Suprapubic skin (tissue), 4 donors: ENCODE measurements around the gene PUS3. TPM values are rescaled to one million over a fixed set of nuclear protein-coding genes. Genes with fewer than 3 reads are reported as not detected.

Source experiments
- DNase-seq, 2 donors: peaks; one replicate each; pipeline ENCODE4 v3.0.0-alpha.2; 2019; ENCODE audit warnings: low spot score in 2 of 2
- H3K27ac ChIP-seq: fragments of 200-600 bp; sonication (generic); one replicate; pipeline ENCODE4 v1.5.1; 2019
- H3K27me3 ChIP-seq: fragments of 200-600 bp; sonication (generic); one replicate; pipeline ENCODE4 v1.5.1; 2019
- H3K36me3 ChIP-seq: fragments of 200-600 bp; sonication (generic); one replicate; pipeline ENCODE4 v1.5.1; 2019
- H3K4me1 ChIP-seq: fragments of 200-600 bp; sonication (generic); one replicate; pipeline ENCODE4 v1.5.1; 2019
- H3K4me3 ChIP-seq: fragments of 200-600 bp; sonication (generic); one replicate; pipeline ENCODE4 v1.5.1; 2019; ENCODE audit warnings: mild to moderate bottlenecking
- H3K9me3 ChIP-seq: fragments of 200-600 bp; sonication (generic); one replicate; pipeline ENCODE4 v1.5.1; 2019
- EP300 ChIP-seq: sonication (generic); formaldehyde crosslinking; IDR thresholded peaks from one replicate; pipeline ENCODE4 v1.6.1; 2017; ENCODE audit warnings: antibody characterized with exemption
- POLR2A ChIP-seq, 2 donors: fragments of 450-650 bp; IDR thresholded peaks; one replicate each; pipeline ENCODE4 v1.6.1; 2017; ENCODE audit warnings: antibody characterized with exemption in 2 of 2, mild to moderate bottlenecking in 2 of 2, moderate library complexity in 2 of 2
- POLR2AphosphoS5 ChIP-seq, 3 donors: sonication (generic); formaldehyde crosslinking; IDR thresholded peaks; one replicate each; pipeline ENCODE4 v1.6.1; 2017; ENCODE audit warnings: antibody characterized with exemption in 3 of 3
- WGBS: methylation state at CpG from one replicate; pipeline ENCODE4 v1.1.5; 2018; 5-methylcytosine and 5-hydroxymethylcytosine counted together
- total RNA-seq, 4 donors: library from RNA; depleted of rRNA; stranded (reverse); fragments of >200 nt; gene quantifications; one replicate each; pipeline ENCODE4 v1.1.0, GENCODE V29; 2016
- TF ChIP-seq, protein P1 (sequence below), 2 donors: fragments of 200-600 bp in 1 of 2; fragments of 450-650 bp in 1 of 2; sonication (generic) in 1 of 2; IDR thresholded peaks; one replicate each; pipeline ENCODE4 v1.5.1; 2016 to 2019; ENCODE audit warnings: antibody characterized with exemption in 2 of 2, mild to moderate bottlenecking in 1 of 2, moderate library complexity in 1 of 2

The PUS3 gene
- total RNA-seq, 4 donors from 2014 or later, result 6.0 to 14.9 (median 10.6) TPM

DNA sequence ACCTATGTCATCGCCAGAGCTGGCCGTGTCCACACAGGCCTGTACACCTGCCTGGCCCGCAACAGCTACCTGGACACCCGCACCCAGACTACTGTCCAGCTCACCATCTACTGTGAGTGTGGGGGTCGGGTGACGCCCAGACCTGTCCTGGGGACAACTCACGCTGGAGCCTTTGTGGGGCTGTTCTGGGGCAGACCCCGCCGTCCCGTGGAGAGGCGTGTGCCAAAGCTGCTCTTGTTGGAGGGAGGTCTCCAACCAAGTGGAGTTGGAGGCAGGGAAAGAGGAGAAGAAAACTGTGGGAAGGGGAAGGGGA is 47.1 kb upstream of the PUS3 start:
- WGBS, result 86% methylated on average over 11 of the region's 11 CpGs
- DNase-seq, result no peak
- no peak overlapping the region for H3K27ac ChIP-seq

DNA sequence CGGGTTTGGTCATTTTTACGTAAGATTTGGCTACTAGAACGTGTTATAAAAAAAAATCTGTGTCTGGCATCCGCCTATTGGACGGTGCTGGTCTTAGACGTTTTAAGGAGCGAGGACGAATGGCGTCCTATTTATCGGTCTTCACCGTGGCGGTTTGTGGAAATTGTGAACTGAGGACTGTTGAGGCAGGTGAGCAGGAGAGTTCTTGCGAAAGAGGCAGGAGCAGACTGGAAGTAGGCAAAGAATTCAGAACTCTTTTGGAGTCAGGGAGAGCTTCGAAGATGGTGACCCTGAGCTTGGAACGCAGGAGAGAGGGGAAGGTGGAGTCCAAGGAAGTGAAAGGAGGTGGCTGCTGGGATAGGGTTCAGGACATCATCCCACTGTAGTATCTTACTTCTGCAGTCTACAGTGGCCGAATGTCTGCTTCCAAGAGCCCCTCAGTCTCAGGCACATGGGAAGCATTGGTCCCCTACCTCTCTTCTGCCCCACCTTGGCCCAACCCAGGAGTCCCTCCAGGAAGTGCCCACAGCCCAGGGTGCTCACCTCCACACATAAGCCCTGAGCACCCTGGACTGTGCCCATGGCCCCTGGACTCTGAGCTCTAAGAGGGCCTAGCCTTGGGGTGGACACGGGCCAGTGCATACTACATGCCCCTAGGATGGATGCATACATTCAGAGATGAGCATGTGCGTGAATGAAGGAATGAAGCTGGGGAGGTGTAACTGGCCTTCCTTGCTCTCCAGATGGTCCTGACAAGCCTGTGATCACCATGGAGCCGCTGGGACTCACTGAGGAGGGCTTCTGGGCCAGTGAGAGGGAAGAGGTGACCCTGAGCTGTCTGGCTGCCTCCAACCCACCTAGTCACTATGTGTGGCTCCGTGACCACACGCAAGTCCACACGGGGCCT is 46.5 kb upstream of the PUS3 start:
- 89% methylated on average over 22 of the region's 22 CpGs for WGBS
- Histone ChIP-seq H3K4me1 (peaks cover 36% of the 10 kb centered on the region), H3K36me3 (no peaks in the 10 kb centered on the region), H3K9me3 (no peaks in the 10 kb centered on the region), H3K27me3 (no peaks in the 10 kb centered on the region), H3K4me3 (no peak overlapping the region), H3K27ac (no peak overlapping the region)
- DNase-seq, result no peak
- TF ChIP-seq, protein P1, sequence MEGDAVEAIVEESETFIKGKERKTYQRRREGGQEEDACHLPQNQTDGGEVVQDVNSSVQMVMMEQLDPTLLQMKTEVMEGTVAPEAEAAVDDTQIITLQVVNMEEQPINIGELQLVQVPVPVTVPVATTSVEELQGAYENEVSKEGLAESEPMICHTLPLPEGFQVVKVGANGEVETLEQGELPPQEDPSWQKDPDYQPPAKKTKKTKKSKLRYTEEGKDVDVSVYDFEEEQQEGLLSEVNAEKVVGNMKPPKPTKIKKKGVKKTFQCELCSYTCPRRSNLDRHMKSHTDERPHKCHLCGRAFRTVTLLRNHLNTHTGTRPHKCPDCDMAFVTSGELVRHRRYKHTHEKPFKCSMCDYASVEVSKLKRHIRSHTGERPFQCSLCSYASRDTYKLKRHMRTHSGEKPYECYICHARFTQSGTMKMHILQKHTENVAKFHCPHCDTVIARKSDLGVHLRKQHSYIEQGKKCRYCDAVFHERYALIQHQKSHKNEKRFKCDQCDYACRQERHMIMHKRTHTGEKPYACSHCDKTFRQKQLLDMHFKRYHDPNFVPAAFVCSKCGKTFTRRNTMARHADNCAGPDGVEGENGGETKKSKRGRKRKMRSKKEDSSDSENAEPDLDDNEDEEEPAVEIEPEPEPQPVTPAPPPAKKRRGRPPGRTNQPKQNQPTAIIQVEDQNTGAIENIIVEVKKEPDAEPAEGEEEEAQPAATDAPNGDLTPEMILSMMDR (IDR thresholded peaks at IDR 0.05), result no peak
- TF ChIP-seq POLR2AphosphoS5 (IDR thresholded peaks at IDR 0.05), result no peak
- TF ChIP-seq POLR2A (IDR thresholded peaks at IDR 0.05), result no peak
- TF ChIP-seq EP300, result no peak

More for the DNA sequence above, 47.1 kb upstream of the PUS3 start:
- Histone ChIP-seq H3K9me3 (no peaks in the 10 kb centered on the region), H3K4me3 (no peak overlapping the region), H3K27me3 (no peaks in the 10 kb centered on the region), H3K4me1 (peaks cover 36% of the 10 kb centered on the region), H3K36me3 (no peaks in the 10 kb centered on the region)
- TF ChIP-seq POLR2A (IDR thresholded peaks at IDR 0.05), result no peak
- TF ChIP-seq POLR2AphosphoS5 (IDR thresholded peaks at IDR 0.05), result no peak
- no peak for TF ChIP-seq EP300
- TF ChIP-seq, protein P1 (IDR thresholded peaks at IDR 0.05), result no peak

DNA sequence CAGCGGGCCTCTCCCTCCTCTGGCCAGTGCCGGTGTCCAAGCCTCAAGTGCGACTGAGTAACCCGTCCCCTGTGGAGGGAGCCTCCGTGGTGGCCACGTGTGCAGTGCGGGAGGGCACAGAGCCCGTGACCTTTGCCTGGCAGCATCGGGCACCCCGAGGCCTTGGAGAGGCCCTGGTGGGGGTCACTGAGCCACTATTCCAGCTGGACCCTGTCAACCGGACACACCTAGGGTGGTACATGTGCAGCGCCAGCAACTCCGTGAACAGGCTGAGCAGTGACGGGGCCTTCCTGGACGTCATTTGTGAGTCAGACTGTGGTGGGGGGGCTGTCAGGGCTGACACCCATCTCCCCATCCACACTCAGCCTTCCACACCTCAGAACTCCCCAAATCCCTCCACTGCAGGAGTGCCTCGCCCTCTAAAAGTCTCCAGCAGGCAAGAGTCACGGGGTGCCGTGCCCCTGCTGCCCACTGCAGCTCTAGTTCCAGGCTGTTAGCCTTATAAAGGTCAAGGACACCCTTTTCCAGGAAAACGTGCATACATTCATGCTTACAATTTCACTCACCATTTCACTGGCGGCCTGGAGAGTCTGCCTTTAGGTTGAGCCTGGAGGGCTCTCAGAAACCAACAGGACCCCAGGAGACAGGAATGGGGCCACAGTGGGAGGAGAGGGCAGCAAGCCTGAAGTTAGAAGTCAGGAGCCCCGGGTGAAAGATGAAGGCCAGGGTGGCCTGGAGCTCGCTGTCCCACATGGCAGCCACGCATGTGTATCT is 45.5 kb upstream of the PUS3 start:
- Histone ChIP-seq H3K36me3 (no peaks in the 10 kb centered on the region), H3K4me3 (no peak overlapping the region), H3K27ac (no peak overlapping the region), H3K4me1 (peaks cover 28% of the 10 kb centered on the region), H3K27me3 (no peaks in the 10 kb centered on the region), H3K9me3 (no peaks in the 10 kb centered on the region)
- 84% methylated on average over 14 of the region's 23 CpGs for WGBS
- TF ChIP-seq POLR2AphosphoS5 (IDR thresholded peaks at IDR 0.05) (no peak), EP300 (no peak), POLR2A (IDR thresholded peaks at IDR 0.05) (no peak)
- TF ChIP-seq, protein P1 (IDR thresholded peaks at IDR 0.05), result no peak
- DNase-seq, result no peak

DNA sequence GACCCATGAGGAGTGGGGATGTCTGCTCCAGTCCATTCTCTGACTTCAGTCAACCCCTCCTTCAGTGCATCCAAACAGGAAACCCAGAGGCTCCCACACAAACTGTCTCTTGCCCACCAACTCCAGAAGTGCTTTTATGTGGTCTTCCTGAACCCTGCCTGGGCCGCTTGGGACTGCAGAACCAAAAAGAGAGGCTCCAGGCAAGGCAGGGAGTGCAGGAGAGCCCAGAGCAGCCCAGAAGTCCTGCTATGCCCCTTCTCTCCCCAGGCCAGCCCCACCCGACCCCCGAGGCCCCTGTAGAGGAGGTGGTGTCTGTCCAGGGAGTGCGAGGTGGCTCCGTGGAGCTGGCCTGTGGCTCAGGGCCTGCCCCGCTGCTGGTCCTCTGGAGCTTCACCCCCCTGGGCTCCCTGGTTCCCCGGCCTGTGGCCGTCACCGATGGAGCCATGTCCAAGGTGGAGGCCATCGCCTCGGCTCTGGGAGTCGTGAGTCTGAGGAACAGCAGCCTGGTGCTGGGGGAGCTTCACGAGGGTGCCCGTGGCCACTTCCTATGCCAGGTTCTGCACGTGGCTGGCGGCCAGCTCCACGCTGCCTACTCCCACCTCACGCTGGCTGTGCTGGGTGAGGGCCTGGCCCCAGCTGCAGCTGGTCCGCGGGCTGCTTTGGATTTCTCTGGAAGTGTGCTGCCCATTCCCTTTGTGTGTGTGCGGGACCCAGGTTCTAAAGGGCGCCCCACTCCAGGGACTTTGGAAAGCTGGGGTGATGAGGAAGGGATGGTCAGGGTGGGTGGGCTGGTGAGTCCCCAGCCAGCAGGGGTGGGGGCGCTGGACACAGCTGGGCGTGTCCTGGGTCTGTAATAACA is 44.6 kb upstream of the PUS3 start:
- no peak overlapping the region for H3K27ac ChIP-seq
- H3K27me3 ChIP-seq, result no peaks in the 10 kb centered on the region
- no peaks in the 10 kb centered on the region for H3K36me3 ChIP-seq
- TF ChIP-seq, protein P1 (IDR thresholded peaks at IDR 0.05), result no peak
- TF ChIP-seq POLR2AphosphoS5 (IDR thresholded peaks at IDR 0.05) (no peak), EP300 (no peak), POLR2A (IDR thresholded peaks at IDR 0.05) (no peak)
- H3K9me3 ChIP-seq, result no peaks in the 10 kb centered on the region
- H3K4me3 ChIP-seq, result no peak overlapping the region
- DNase-seq, result no peak
- WGBS, result 69% methylated on average over 2 of the region's 24 CpGs
- peaks cover 21% of the 10 kb centered on the region for H3K4me1 ChIP-seq
